AG08395 (cell line): ENCODE measurements around the gene POU3F2.
A peak's percentile ranks its signal among the peaks of the same experiment; 100 is the strongest.

ENCODE experiments used
- DNase-seq: peaks from one replicate; pipeline ENCODE4 v3.0.0; 2012; ENCODE audit warnings: mixed read lengths, low spot score

Gene POU3F2

GRCh38 chr6:98844244-98845210 lies 10.2 kb downstream of the POU3F2 start:
- no peak for DNase-seq

- DNase-seq, result peak; percentile 89
Measured at GRCh38 chr6:98845211-98846020, 11.0 kb downstream of the POU3F2 start.

GRCh38 chr6:98846021-98846380 lies 11.6 kb downstream of the POU3F2 start:
- DNase-seq, result no peak

GRCh38 chr6:98847416-98847778 lies 13.0 kb downstream of the POU3F2 start:
- DNase-seq, result no peak

GRCh38 chr6:98847779-98848538 lies 13.6 kb downstream of the POU3F2 start:
- no peak for DNase-seq

- DNase-seq, result no peak
Measured at GRCh38 chr6:98848539-98849242, 14.3 kb downstream of the POU3F2 start.

GRCh38 chr6:98864497-98864896 lies 30.1 kb downstream of the POU3F2 start:
- no peak for DNase-seq

GRCh38 chr6:98871057-98871456 lies 36.7 kb downstream of the POU3F2 start:
- DNase-seq, result peak; percentile 8

- no peak for DNase-seq
Measured at GRCh38 chr6:98871821-98872220, 37.4 kb downstream of the POU3F2 start.

GRCh38 chr6:98875375-98875774 lies 41.0 kb downstream of the POU3F2 start:
- no peak for DNase-seq

- no peak for DNase-seq
Measured at GRCh38 chr6:98877250-98877649, 42.9 kb downstream of the POU3F2 start.

- no peak for DNase-seq
Measured at GRCh38 chr6:98880486-98880885, 46.1 kb downstream of the POU3F2 start.

- DNase-seq, result no peak
Measured at GRCh38 chr6:98885330-98885729, 51.0 kb downstream of the POU3F2 start.

GRCh38 chr6:98887650-98888049 lies 53.3 kb downstream of the POU3F2 start:
- DNase-seq, result no peak
